HL-60 (cell line): Measurements from ENCODE around the gene HTR3E.

Source experiments
- DNase-seq, 2 experiments: peaks; one replicate each; pipeline ENCODE4 v3.0.0-alpha.2; 2010 to 2020; ENCODE audit warnings: low read depth in 1 of 2, low spot score in 1 of 2
- H3K27ac ChIP-seq: fragments of 250-450 bp; sonication (Bioruptor Pico); replicated peaks from 2 replicates; pipeline ENCODE4 v1.5.1; 2020; ENCODE audit warnings: mild to moderate bottlenecking, moderate library complexity
- H3K27me3 ChIP-seq: fragments of 250-450 bp; sonication (Bioruptor Pico); 2 replicates; pipeline ENCODE4 v1.5.1; 2021; ENCODE audit warnings: mild to moderate bottlenecking, moderate library complexity; ENCODE audit not compliant: insufficient read depth, poor library complexity, severe bottlenecking
- H3K4me3 ChIP-seq: replicated peaks from 2 replicates; pipeline ENCODE4 v1.5.1; 2011; ENCODE audit warnings: mild to moderate bottlenecking, control low read depth, low read length; ENCODE audit not compliant: insufficient read depth
- CTCF ChIP-seq: IDR thresholded peaks from one replicate; pipeline ENCODE4 v1.5.1; 2011; ENCODE audit warnings: low read length, control low read depth, inconsistent platforms; ENCODE audit not compliant: insufficient read depth
- GABPA ChIP-seq: IDR thresholded peaks from 2 replicates; pipeline ENCODE4 v1.6.1; 2012; ENCODE audit warnings: low read depth
- POLR2AphosphoS5 ChIP-seq: IDR thresholded peaks from 2 replicates; pipeline ENCODE4 v1.6.1; 2012; ENCODE audit warnings: low read depth
- REST ChIP-seq: IDR thresholded peaks from 2 replicates; pipeline ENCODE4 v1.6.1; 2012; ENCODE audit warnings: low read depth; ENCODE audit not compliant: insufficient replicate concordance
- SPI1 ChIP-seq: IDR thresholded peaks from 2 replicates; pipeline ENCODE4 v1.6.1; 2012; ENCODE audit warnings: low read depth, mild to moderate bottlenecking, borderline replicate concordance

Gene HTR3E

GRCh38 chr3:184140436-184140835 lies 43.6 kb downstream of the HTR3E start:
- no peak for DNase-seq
- TF ChIP-seq SPI1 (no peak), POLR2AphosphoS5 (no peak), GABPA (no peak), REST (no peak), CTCF (no peak)
- H3K4me3 ChIP-seq: no peak overlapping the region
- no peak overlapping the region for H3K27ac ChIP-seq
- no peaks in the 10 kb centered on the region for H3K27me3 ChIP-seq

- no peak overlapping the region for H3K4me3 ChIP-seq
- no peak for TF ChIP-seq CTCF
- TF ChIP-seq GABPA: no peak
- TF ChIP-seq POLR2AphosphoS5: no peak
- no peak for TF ChIP-seq SPI1
- TF ChIP-seq REST: no peak
- DNase-seq: no peak
- H3K27ac ChIP-seq: no peak overlapping the region
- no peaks in the 10 kb centered on the region for H3K27me3 ChIP-seq
Observed at GRCh38 chr3:184142199-184142598, 45.3 kb downstream of the HTR3E start.

- TF ChIP-seq POLR2AphosphoS5: no peak
- no peak for TF ChIP-seq CTCF
- no peak for TF ChIP-seq SPI1
- no peak for TF ChIP-seq REST
- no peak for TF ChIP-seq GABPA
- Histone ChIP-seq H3K27me3 (no peaks in the 10 kb centered on the region), H3K4me3 (no peak overlapping the region), H3K27ac (no peak overlapping the region)
- DNase-seq: no peak
Observed at GRCh38 chr3:184143327-184143726, 46.5 kb downstream of the HTR3E start.
